Measurements from ENCODE around the gene VANGL2. TPM values are rescaled to one million over a fixed set of nuclear protein-coding genes. Genes with fewer than 3 reads are reported as not detected.

The VANGL2 gene
- total RNA-seq, 1 experiment from 2014 or later = 2.0 TPM

- Mint-ChIP-seq H3K27me3 (ENCODE audit: unreplicated experiment) (no peaks in the 10 kb centered on the region), H3K27ac (ENCODE audit: unreplicated experiment) (no peak overlapping the region), H3K4me1 (ENCODE audit: low read depth, unreplicated experiment) (no peaks in the 10 kb centered on the region)
These were observed 51.5 kb downstream of the VANGL2 start for GRCh38 chr1:160451859-160452232.

GRCh38 chr1:160453443-160453842 lies 53.1 kb downstream of the VANGL2 start:
- no peak for DNase-seq
- CTCF ChIA-PET = no interaction called here
- no TSS peak for BruUV-seq (replicated peaks)
- no peaks in the 10 kb centered on the region for H3K9me3 Mint-ChIP-seq (ENCODE audit: low read depth, unreplicated experiment)
- H3K4me1 Mint-ChIP-seq (ENCODE audit: low read depth, unreplicated experiment) = no peaks in the 10 kb centered on the region
- H3K27me3 Mint-ChIP-seq (ENCODE audit: unreplicated experiment) = peaks cover 10% of the 10 kb centered on the region
- no peaks in the 10 kb centered on the region for H3K36me3 Mint-ChIP-seq (ENCODE audit: insufficient read depth, unreplicated experiment)
- H3K4me3 Mint-ChIP-seq (ENCODE audit: low read depth, unreplicated experiment) = no peak overlapping the region
- intact Hi-C loops (cut with micrococcal nuclease; ENCODE audit: unreplicated experiment) = no loop called here
- no peak overlapping the region for H3K27ac Mint-ChIP-seq (ENCODE audit: unreplicated experiment)
- TF ChIP-seq CTCF (IDR thresholded peaks at IDR 0.05; ENCODE audit: unreplicated experiment) = no peak

More at GRCh38 chr1:160451859-160452232, 51.5 kb downstream of the VANGL2 start:
- no peak for TF ChIP-seq CTCF (IDR thresholded peaks at IDR 0.05; ENCODE audit: unreplicated experiment)
- BruUV-seq (replicated peaks) = no TSS peak
- H3K36me3 Mint-ChIP-seq (ENCODE audit: insufficient read depth, unreplicated experiment) = no peaks in the 10 kb centered on the region
- no peak for DNase-seq
- H3K9me3 Mint-ChIP-seq (ENCODE audit: low read depth, unreplicated experiment) = no peaks in the 10 kb centered on the region
- intact Hi-C loops (cut with micrococcal nuclease; ENCODE audit: unreplicated experiment) = no loop called here
- no peak overlapping the region for H3K4me3 Mint-ChIP-seq (ENCODE audit: low read depth, unreplicated experiment)
- CTCF ChIA-PET = interaction anchor here (0.8 to 1.1 kb wide), 2 partner anchors 11 to 20 kb away, joined by 3 to 4 read pairs; no protein-coding TSS in a partner anchor

GRCh38 chr1:160454371-160455152 lies 54.2 kb downstream of the VANGL2 start:
- CTCF ChIA-PET = no interaction called here
- no peak overlapping the region for H3K4me3 Mint-ChIP-seq (ENCODE audit: low read depth, unreplicated experiment)
- no peak for TF ChIP-seq CTCF (IDR thresholded peaks at IDR 0.05; ENCODE audit: unreplicated experiment)
- peaks cover 15% of the 10 kb centered on the region for H3K27me3 Mint-ChIP-seq (ENCODE audit: unreplicated experiment)
- DNase-seq = no peak
- intact Hi-C loops (cut with micrococcal nuclease; ENCODE audit: unreplicated experiment) = no loop called here
- no TSS peak for BruUV-seq (replicated peaks)
- no peaks in the 10 kb centered on the region for H3K4me1 Mint-ChIP-seq (ENCODE audit: low read depth, unreplicated experiment)
- H3K27ac Mint-ChIP-seq (ENCODE audit: unreplicated experiment) = no peak overlapping the region
- H3K9me3 Mint-ChIP-seq (ENCODE audit: low read depth, unreplicated experiment) = no peaks in the 10 kb centered on the region
- no peaks in the 10 kb centered on the region for H3K36me3 Mint-ChIP-seq (ENCODE audit: insufficient read depth, unreplicated experiment)

GRCh38 chr1:160455153-160455517 lies 54.8 kb downstream of the VANGL2 start:
- intact Hi-C loops (cut with micrococcal nuclease; ENCODE audit: unreplicated experiment) = no loop called here
- Mint-ChIP-seq H3K27ac (ENCODE audit: unreplicated experiment) (no peak overlapping the region), H3K36me3 (ENCODE audit: insufficient read depth, unreplicated experiment) (no peaks in the 10 kb centered on the region), H3K27me3 (ENCODE audit: unreplicated experiment) (peaks cover 15% of the 10 kb centered on the region), H3K9me3 (ENCODE audit: low read depth, unreplicated experiment) (no peaks in the 10 kb centered on the region), H3K4me1 (ENCODE audit: low read depth, unreplicated experiment) (no peaks in the 10 kb centered on the region), H3K4me3 (ENCODE audit: low read depth, unreplicated experiment) (no peak overlapping the region)
- TF ChIP-seq CTCF (IDR thresholded peaks at IDR 0.05; ENCODE audit: unreplicated experiment) = no peak
- CTCF ChIA-PET = interaction anchor here (0.7 kb wide), 1 partner anchor 594 kb away, joined by 3 read pairs; no protein-coding TSS in a partner anchor
- DNase-seq = no peak
- BruUV-seq (replicated peaks) = no TSS peak
